Mammary epithelial cell (primary cell): Measurements from ENCODE around the gene WWC1.
A peak's percentile ranks its signal among the peaks of the same experiment; 100 is the strongest.

ENCODE experiments used
- CTCF ChIP-seq, 2 donors: IDR thresholded peaks in 1 of 2; conservative IDR thresholded peaks in 1 of 2; 2 replicates each; pipeline ENCODE4 v1.5.1; 2011 to 2012; ENCODE audit warnings: inconsistent platforms in 2 of 2, low read length in 2 of 2, mild to moderate bottlenecking in 2 of 2, control low read depth in 1 of 2, low read depth in 1 of 2; ENCODE audit not compliant: insufficient read depth in 1 of 2; ENCODE audit errors: extremely low read depth in 1 of 2
- EZH2 ChIP-seq: IDR thresholded peaks from 2 replicates; pipeline ENCODE4 v1.6.1; 2012; ENCODE audit warnings: low read length, inconsistent platforms, borderline replicate concordance

DNA sequence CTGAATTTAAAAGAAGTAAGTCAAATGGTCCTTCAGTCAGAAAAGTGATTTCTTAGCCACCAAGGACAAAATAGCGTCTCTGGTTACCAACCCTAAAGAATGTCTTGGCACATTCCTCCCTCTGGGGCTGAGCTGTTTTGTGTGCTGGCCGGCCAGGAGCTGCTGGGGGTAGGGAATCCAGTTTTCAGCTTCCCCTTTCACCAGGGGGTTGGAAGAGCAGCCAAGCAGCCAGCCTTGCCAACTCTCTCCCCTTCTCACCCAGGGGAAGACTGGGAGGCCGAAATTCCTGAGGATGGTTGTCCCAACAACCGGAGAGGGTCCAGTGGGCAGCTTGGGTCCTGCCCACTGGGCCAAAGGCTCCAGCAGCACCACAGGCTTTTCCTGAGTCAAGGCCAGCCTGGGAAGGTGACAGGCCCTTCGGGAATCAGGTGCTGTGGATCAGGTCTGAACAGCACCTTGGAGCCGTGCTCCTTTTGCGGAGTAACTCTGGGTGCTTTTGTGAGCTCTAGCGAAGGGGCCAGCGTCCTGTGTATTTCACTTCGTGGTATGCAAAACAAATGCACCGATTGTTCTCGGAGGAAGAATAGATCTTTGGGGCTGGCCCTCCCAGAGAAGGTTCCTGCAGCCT is 4.2 kb downstream of the WWC1 start:
- TF ChIP-seq CTCF (conservative IDR thresholded peaks at IDR 0.05 in 1 of 2, IDR thresholded peaks at IDR 0.05 in 1 of 2; ENCODE audit: extremely low read depth in 1 of 2, insufficient read depth in 1 of 2, low read depth in 1 of 2, low read length in 2 of 2) (peak; percentile 71 to 80), EZH2 (no peak)
